ENCODE measurements around the gene LARGE1.

LARGE1 gene

DNA sequence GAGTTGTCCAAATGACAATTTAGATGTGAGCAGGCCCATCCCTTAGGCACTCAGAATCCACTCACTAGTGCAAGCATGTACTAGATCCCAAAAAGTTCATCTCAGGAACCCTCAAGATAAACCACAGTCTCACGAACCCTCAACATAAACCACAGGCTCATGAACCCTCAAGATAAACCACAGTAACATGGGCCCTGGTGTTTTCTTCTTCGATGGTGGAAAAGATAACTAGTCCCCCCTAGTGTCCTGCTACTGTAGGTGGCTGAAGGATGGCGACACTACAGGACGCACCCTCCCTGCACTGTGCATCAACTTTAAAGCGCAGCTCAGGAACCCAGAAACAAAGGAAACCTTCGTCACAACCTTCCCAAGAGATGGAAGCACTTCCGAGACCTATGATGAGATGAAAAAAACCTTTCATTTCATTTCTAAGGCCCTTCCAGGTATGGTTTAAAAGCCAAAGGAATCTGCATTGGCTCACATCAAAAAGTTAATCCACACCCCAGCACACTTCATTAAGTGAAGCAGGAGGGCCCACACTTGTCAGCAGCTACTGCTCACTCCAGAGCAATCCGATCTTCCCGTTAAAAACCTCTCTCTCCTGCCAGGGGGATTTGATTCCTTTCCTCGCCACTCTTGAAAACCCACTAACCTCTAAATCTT, 2.4 kb downstream of the LARGE1 start:
- H3K4me3 ChIP-seq (ENCODE audit: low read depth, low read length), result no peak overlapping the region
- TF ChIP-seq, protein P1, sequence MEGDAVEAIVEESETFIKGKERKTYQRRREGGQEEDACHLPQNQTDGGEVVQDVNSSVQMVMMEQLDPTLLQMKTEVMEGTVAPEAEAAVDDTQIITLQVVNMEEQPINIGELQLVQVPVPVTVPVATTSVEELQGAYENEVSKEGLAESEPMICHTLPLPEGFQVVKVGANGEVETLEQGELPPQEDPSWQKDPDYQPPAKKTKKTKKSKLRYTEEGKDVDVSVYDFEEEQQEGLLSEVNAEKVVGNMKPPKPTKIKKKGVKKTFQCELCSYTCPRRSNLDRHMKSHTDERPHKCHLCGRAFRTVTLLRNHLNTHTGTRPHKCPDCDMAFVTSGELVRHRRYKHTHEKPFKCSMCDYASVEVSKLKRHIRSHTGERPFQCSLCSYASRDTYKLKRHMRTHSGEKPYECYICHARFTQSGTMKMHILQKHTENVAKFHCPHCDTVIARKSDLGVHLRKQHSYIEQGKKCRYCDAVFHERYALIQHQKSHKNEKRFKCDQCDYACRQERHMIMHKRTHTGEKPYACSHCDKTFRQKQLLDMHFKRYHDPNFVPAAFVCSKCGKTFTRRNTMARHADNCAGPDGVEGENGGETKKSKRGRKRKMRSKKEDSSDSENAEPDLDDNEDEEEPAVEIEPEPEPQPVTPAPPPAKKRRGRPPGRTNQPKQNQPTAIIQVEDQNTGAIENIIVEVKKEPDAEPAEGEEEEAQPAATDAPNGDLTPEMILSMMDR (IDR thresholded peaks at IDR 0.05; ENCODE audit: low read depth, low read length, missing control alignments), result peak; percentile 16
- in situ Hi-C loops (cut with HindIII; ENCODE audit: low sequenced_read_pairs), result no loop called here
- DNase-seq (ENCODE audit: low read depth), result no peak

DNA sequence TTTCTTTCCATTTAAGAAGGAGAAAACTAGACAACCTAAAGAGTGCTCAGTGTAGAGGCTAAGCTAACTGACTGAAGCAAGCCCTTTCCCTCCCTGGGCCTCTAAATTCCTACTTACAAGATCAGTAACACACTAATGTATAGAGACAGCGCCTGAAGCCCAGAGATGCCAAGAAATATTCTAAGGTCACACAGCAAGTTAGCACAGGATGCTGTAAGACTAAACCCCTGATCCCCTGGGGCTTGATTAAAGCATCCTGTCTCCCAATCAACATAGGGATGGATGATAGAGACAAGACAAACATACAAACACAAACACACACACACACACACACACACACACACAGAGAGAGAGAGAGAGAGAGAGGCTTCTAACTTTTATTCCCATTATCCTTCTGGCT, 5.6 kb downstream of the LARGE1 start:
- TF ChIP-seq, protein P1 (IDR thresholded peaks at IDR 0.05; ENCODE audit: low read depth, low read length, missing control alignments), result no peak
- in situ Hi-C loops (cut with HindIII; ENCODE audit: low sequenced_read_pairs), result no loop called here

DNA sequence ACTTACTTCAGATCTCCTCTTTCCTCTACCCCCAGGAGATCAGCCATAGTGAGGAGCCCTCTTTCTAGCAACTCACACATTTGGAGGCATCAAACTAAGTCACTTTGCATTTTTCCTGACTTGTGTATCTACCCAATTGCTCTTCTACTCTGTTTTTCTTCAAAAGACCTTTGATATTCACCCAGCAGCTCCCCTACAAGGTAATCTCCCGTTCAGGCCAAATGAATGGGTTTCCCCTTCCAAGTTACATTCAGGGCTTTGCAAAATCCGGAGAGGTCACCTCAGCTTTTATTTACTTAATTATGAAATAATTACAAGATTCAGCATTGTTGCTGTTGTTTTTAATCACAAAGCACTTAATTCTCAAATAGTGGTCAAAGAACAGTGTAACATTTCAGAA, 6.1 kb downstream of the LARGE1 start:
- no peak overlapping the region for H3K4me3 ChIP-seq (ENCODE audit: low read depth, low read length)
- in situ Hi-C loops (cut with HindIII; ENCODE audit: low sequenced_read_pairs), result no loop called here
- DNase-seq (ENCODE audit: low read depth), result no peak
- TF ChIP-seq, protein P1 (IDR thresholded peaks at IDR 0.05; ENCODE audit: low read depth, low read length, missing control alignments), result no peak

More for the DNA sequence above, 5.6 kb downstream of the LARGE1 start:
- no peak overlapping the region for H3K4me3 ChIP-seq (ENCODE audit: low read depth, low read length)
- DNase-seq (ENCODE audit: low read depth), result no peak

DNA sequence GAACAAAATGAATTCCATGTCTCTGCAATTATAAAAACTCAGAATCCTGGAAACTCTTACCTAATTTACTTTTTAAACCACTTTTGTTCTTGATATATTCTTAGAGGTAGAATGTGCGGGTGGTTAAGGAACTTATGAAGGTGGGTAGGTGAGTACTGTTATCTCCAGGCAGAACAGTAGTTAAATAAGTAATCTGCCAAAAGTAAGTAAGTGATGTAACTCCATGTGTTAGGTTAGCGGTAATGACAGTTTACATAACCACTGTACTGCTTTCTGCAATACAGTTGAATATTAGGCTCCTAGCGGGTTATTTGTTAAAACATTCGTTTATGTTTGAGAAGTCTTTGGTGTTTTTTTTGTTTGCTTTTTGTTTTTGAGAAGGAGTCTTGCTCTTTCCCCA, 7.1 kb downstream of the LARGE1 start:
- DNase-seq (ENCODE audit: low read depth), result no peak
- TF ChIP-seq, protein P1 (IDR thresholded peaks at IDR 0.05; ENCODE audit: low read depth, low read length, missing control alignments), result no peak
- in situ Hi-C loops (cut with HindIII; ENCODE audit: low sequenced_read_pairs), result no loop called here
- H3K4me3 ChIP-seq (ENCODE audit: low read depth, low read length), result no peak overlapping the region

DNA sequence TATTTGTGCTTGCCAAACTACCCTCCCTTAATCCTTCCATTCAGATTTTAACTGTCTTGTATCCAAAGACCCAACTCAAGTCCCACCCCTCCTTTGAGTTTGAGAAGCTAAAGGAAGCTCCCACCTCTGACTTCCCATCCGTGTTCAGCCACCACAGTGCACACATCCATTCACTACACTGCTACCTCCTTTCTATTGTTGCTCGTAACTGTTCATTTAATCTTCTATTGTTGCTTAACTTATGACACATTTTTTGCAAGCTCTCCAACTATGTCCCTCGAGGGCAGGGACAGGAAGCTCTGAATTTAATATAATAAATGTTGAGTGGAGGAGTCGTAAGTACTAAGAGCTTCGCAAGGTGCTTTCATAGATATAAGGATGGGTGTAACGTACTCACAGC, 10.4 kb downstream of the LARGE1 start:
- no peak overlapping the region for H3K4me3 ChIP-seq (ENCODE audit: low read depth, low read length)
- in situ Hi-C loops (cut with HindIII; ENCODE audit: low sequenced_read_pairs), result no loop called here
- TF ChIP-seq, protein P1 (IDR thresholded peaks at IDR 0.05; ENCODE audit: low read depth, low read length, missing control alignments), result no peak
- DNase-seq (ENCODE audit: low read depth), result no peak

DNA sequence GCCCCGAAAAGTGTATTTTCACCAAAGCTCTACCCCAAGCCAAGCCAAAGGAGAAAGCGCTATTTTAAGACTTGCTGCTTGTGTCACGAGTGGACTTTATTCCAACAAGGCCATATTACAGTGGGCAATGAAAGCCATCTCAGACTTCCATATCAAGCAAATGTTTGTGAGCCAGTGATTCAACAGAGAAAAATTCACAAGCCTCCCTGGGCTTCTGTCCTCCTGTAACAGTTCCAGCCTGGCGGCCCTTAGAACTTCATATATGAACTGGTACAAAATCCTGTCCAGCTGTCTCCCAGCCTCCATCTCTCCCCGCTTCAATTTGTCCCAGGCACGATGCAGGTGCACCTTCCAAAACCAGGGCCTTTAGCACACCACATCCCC, 11.2 kb downstream of the LARGE1 start:
- no peak overlapping the region for H3K4me3 ChIP-seq (ENCODE audit: low read depth, low read length)
- no peak for DNase-seq (ENCODE audit: low read depth)
- in situ Hi-C loops (cut with HindIII; ENCODE audit: low sequenced_read_pairs), result no loop called here
- TF ChIP-seq, protein P1 (IDR thresholded peaks at IDR 0.05; ENCODE audit: low read depth, low read length, missing control alignments), result no peak

All from astrocyte of the cerebellum (primary cell).